ENCODE measurements around the gene RUNX3.

Gene RUNX3

GRCh38 chr1:24963099-24963872 lies 33.2 kb upstream of the RUNX3 start:
- DNase-seq, result no peak

GRCh38 chr1:24961961-24962861 lies 32.1 kb upstream of the RUNX3 start:
- no peak for DNase-seq

GRCh38 chr1:24961334-24961733 lies 31.3 kb upstream of the RUNX3 start:
- DNase-seq, result no peak

GRCh38 chr1:24960071-24960801 lies 30.2 kb upstream of the RUNX3 start:
- no peak for DNase-seq

- DNase-seq, result no peak
Observed at GRCh38 chr1:24959623-24959975, 29.5 kb upstream of the RUNX3 start.

GRCh38 chr1:24958766-24959622 lies 28.9 kb upstream of the RUNX3 start:
- DNase-seq, result no peak

- no peak for DNase-seq
Observed at GRCh38 chr1:24957808-24958752, 28.0 kb upstream of the RUNX3 start.

- no peak for DNase-seq
Observed at GRCh38 chr1:24957016-24957807, 27.1 kb upstream of the RUNX3 start.

GRCh38 chr1:24955779-24956365 lies 25.8 kb upstream of the RUNX3 start:
- DNase-seq, result no peak

GRCh38 chr1:24955161-24955560 lies 25.1 kb upstream of the RUNX3 start:
- peak; percentile 67 to 80 for DNase-seq

- no peak for DNase-seq
Observed at GRCh38 chr1:24954631-24955030, 24.6 kb upstream of the RUNX3 start.

- DNase-seq, result no peak
Observed at GRCh38 chr1:24954022-24954421, 23.9 kb upstream of the RUNX3 start.

GRCh38 chr1:24952413-24952841 lies 22.4 kb upstream of the RUNX3 start:
- DNase-seq, result peak; percentile 51 to 59

GRCh38 chr1:24951810-24952412 lies 21.8 kb upstream of the RUNX3 start:
- DNase-seq, result no peak

- no peak for DNase-seq
Observed at GRCh38 chr1:24951337-24951736, 21.3 kb upstream of the RUNX3 start.

GRCh38 chr1:24949331-24949881 lies 19.3 kb upstream of the RUNX3 start:
- no peak for DNase-seq

- no peak for DNase-seq
Observed at GRCh38 chr1:24948079-24948827, 18.2 kb upstream of the RUNX3 start.
